ENCODE data around the gene CALML5. TPM values are rescaled to one million over a fixed set of nuclear protein-coding genes. Genes with fewer than 3 reads are reported as not detected.
A peak's percentile ranks its signal among the peaks of the same experiment; 100 is the strongest.

Gene CALML5
- total RNA-seq, 3 donors from 2014 or later, result 31.0 to 31.1 TPM; not detected in 1

- H3K4me3 ChIP-seq, result no peak overlapping the region
- DNase-seq (ENCODE audit: low spot score in 2 of 2), result no peak
- peaks cover 8 to 17% of the 10 kb centered on the region in 2 donors for H3K4me1 ChIP-seq
- H3K27ac ChIP-seq, result peak overlapping the region in 1 of 2 donors; percentile 64
- TF ChIP-seq POLR2A (IDR thresholded peaks at IDR 0.05), result no peak
- TF ChIP-seq POLR2AphosphoS5 (IDR thresholded peaks at IDR 0.05), result no peak
- no peak for TF ChIP-seq CTCF (IDR thresholded peaks at IDR 0.05)
- intact Hi-C loops (cut with DNase I; ENCODE audit: low total_unique reads), result no loop called here
- H3K36me3 ChIP-seq, result no peaks in the 10 kb centered on the region
- H3K9me3 ChIP-seq, result no peaks in the 10 kb centered on the region
- H3K27me3 ChIP-seq, result no peaks in the 10 kb centered on the region
Measured at GRCh38 chr10:5461914-5462840, 37.2 kb downstream of the CALML5 start.

DNA sequence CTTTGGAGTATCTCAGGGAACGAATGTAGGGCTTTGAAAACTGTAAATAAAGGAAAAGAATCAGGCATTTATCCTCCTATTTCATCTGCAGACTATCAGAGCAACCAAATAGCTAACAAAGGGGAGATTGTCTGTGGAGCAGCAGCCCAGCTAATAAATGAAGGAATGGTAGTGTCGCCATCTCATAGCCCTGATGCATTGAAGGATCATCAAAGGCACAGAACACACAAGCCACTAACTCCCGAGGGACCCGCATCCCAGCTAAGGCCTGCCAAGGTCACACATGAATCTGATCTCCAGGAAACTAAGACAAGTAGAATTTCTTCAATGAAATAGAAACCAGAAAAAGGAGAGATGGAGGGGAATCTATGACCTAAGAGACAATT is 38.2 kb downstream of the CALML5 start:
- intact Hi-C loops (cut with DNase I; ENCODE audit: low total_unique reads), result no loop called here
- no peak overlapping the region for H3K27ac ChIP-seq
- no peaks in the 10 kb centered on the region for H3K9me3 ChIP-seq

DNA sequence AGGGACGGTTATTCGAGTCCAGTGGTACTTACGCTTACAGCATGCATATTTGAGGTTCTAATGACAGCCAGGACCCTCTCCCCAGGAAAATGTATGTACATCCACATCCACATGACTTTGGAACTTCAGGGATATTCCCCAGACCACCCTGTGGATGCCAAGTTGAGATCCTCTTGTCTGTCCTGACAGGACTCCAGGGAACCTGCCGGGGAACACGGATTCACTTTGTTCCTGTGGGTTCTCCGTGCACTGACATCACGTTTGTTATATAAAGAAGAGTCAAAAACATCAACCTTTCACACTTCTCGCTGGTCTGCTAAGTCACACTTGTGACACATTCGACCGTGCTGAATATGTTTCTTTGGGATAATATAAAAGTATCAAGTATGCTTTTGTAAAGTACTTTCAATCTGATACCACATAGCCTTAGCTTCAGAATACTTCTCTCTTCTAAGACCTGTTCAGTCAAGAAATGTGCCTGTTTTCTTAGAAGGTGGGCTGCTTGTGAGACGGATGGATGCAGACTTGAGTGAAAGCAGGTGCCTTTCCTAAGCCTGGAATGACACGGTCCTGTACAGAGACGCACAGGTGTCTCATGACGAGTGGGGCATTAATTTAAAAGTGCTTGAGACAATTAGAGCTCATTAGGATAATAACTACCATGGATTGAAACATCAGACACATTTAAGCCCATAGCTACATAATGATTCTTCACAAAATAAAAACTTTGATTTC is 38.7 kb downstream of the CALML5 start:
- Histone ChIP-seq H3K27ac (no peak overlapping the region), H3K36me3 (no peaks in the 10 kb centered on the region), H3K4me3 (no peak overlapping the region), H3K4me1 (peaks cover 0 to 4% of the 10 kb centered on the region in 2 donors), H3K9me3 (no peaks in the 10 kb centered on the region), H3K27me3 (no peaks in the 10 kb centered on the region)
- TF ChIP-seq POLR2AphosphoS5 (IDR thresholded peaks at IDR 0.05) (no peak), CTCF (IDR thresholded peaks at IDR 0.05) (no peak), POLR2A (IDR thresholded peaks at IDR 0.05) (no peak)
- intact Hi-C loops (cut with DNase I; ENCODE audit: low total_unique reads), result no loop called here
- no peak for DNase-seq (ENCODE audit: low spot score in 2 of 2)

More for the DNA sequence above, 38.2 kb downstream of the CALML5 start:
- no peak for TF ChIP-seq POLR2A (IDR thresholded peaks at IDR 0.05)
- TF ChIP-seq POLR2AphosphoS5 (IDR thresholded peaks at IDR 0.05), result no peak
- TF ChIP-seq CTCF (IDR thresholded peaks at IDR 0.05), result no peak
- H3K4me1 ChIP-seq, result peaks cover 2 to 7% of the 10 kb centered on the region in 2 donors
- no peaks in the 10 kb centered on the region for H3K27me3 ChIP-seq
- no peak overlapping the region for H3K4me3 ChIP-seq
- H3K36me3 ChIP-seq, result no peaks in the 10 kb centered on the region
- DNase-seq (ENCODE audit: low spot score in 2 of 2), result no peak

DNA sequence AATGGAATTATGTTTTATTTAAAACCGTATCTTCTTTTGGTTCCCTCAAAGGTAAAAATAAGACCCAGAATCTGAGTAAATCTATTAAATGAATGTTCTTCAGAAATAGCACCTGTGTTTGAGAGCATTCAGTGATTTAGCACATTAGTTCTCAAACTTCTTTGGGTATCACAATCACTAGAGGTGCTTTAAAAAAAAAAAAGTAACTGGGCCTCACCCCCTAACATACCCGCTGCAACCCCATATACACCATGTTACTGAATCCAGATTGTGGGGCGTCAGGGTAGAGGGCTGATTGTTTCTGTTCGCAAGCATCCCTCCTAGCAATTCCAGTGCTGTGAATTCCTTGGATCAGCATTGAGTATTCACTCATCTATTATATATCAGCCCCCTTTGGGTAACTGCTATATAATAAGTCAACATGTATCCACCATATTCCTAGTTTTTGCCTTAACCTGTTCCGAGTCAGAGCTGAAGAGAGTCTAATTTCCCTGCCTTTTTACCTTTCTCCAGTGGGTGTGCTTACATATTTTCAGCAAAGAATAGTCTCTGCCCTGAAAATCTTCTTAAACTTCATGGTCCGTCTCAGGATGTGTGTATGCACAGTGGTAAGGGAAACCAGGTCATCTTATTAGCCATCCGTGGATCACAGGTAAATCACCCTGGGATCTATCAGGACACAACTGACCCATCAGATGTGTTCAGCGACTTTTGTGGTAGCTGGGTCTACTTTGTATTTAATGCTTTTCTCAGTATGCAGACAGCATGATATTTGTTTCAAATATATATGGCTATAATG is 40.2 kb downstream of the CALML5 start:
- Histone ChIP-seq H3K27me3 (no peaks in the 10 kb centered on the region), H3K4me3 (no peak overlapping the region), H3K27ac (no peak overlapping the region), H3K9me3 (no peaks in the 10 kb centered on the region), H3K36me3 (peaks cover 3% of the 10 kb centered on the region), H3K4me1 (peaks cover 0 to 4% of the 10 kb centered on the region in 2 donors)
- intact Hi-C loops (cut with DNase I; ENCODE audit: low total_unique reads), result no loop called here
- DNase-seq (ENCODE audit: low spot score in 2 of 2), result no peak
- TF ChIP-seq POLR2AphosphoS5 (IDR thresholded peaks at IDR 0.05), result no peak
- TF ChIP-seq CTCF (IDR thresholded peaks at IDR 0.05), result no peak
- TF ChIP-seq POLR2A (IDR thresholded peaks at IDR 0.05), result no peak

Data from breast epithelium (tissue), 4 donors.